Heart right ventricle (tissue), 16 donors: ENCODE data around the gene FBN1. TPM values are rescaled to one million over a fixed set of nuclear protein-coding genes. Genes with fewer than 3 reads are reported as not detected.
A peak's percentile ranks its signal among the peaks of the same experiment; 100 is the strongest.

Experiments used
- ATAC-seq, 8 donors: fragments of 200-7000 bp; cut with Tn5 transposase; one replicate each; pipeline ENCODE4 v1.9.1; 2020; ENCODE audit warnings: mild to moderate bottlenecking in 8 of 8, moderate library complexity in 8 of 8, moderate number of reproducible peaks in 1 of 8
- DNase-seq, 2 donors: peaks; one replicate each; pipeline ENCODE4 v3.0.0-alpha.2; 2020
- H3K27ac ChIP-seq, 10 donors: fragments of 200-600 bp; sonication (generic) in 2 of 10; one replicate each; pipeline versions ENCODE4 v1.5.0 to v1.8.0; 2020 to 2022; ENCODE audit warnings: mild to moderate bottlenecking in 3 of 10
- H3K27me3 ChIP-seq, 7 donors: fragments of 200-600 bp; one replicate each; pipeline ENCODE4 v1.8.0; 2021 to 2022; ENCODE audit warnings: mild to moderate bottlenecking in 2 of 7
- H3K36me3 ChIP-seq, 9 donors: fragments of 200-600 bp; sonication (generic) in 1 of 9; one replicate each; pipeline versions ENCODE4 v1.5.0 to v1.8.0; 2020 to 2022; ENCODE audit warnings: mild to moderate bottlenecking in 2 of 9
- H3K4me1 ChIP-seq, 9 donors: fragments of 200-600 bp; sonication (generic) in 1 of 9; one replicate each; pipeline versions ENCODE4 v1.5.0 to v1.8.0; 2020 to 2022; ENCODE audit warnings: mild to moderate bottlenecking in 4 of 9
- H3K4me3 ChIP-seq, 10 donors: fragments of 200-600 bp; sonication (generic) in 2 of 10; one replicate each; pipeline versions ENCODE4 v1.5.0 to v1.8.0; 2020 to 2022; ENCODE audit warnings: mild to moderate bottlenecking in 7 of 10, moderate library complexity in 2 of 10
- H3K9me3 ChIP-seq, 11 donors: fragments of 200-600 bp in 10 of 11; sonication (generic) in 2 of 11; one replicate each; pipeline versions ENCODE4 v1.5.0 to v1.8.0; 2013 to 2022; ENCODE audit warnings: mild to moderate bottlenecking in 2 of 11, control low read depth in 1 of 11, moderate library complexity in 1 of 11
- CTCF ChIP-seq, 9 donors: fragments of 200-600 bp; sonication (generic) in 2 of 9; IDR thresholded peaks; one replicate each; pipeline versions ENCODE4 v1.5.0 to v1.8.0; 2021 to 2022; ENCODE audit warnings: antibody characterized with exemption in 9 of 9, mild to moderate bottlenecking in 5 of 9, moderate library complexity in 1 of 9
- WGBS, 2 donors: extraction: QIAGEN DNeasy Blood & Tissue Kit; methylation state at CpG; one replicate each; pipeline ENCODE4 v1.1.7; 2013; ENCODE audit warnings: inconsistent platforms in 1 of 2; 5-methylcytosine and 5-hydroxymethylcytosine counted together
- intact Hi-C, 10 donors: fragments of 100-400 bp; cut with DNase I; formaldehyde crosslinking; loops; one replicate each; pipeline versions ENCODE4 v1.11.1 to v1.14.2; 2022
- polyA plus RNA-seq, 2 donors: library from polyadenylated mRNA; stranded (reverse); fragments of 200-250 nt; gene quantifications; one replicate each; pipeline ENCODE4 v1.2.3, GENCODE V29; 2013
- total RNA-seq, 10 donors: library from RNA; stranded (reverse); fragmentation: NEBNext Ultra II Directional in 3 of 10; extraction: Animal tissue kit (Norgen Biotek cat#: 25700) in 3 of 10; gene quantifications; one replicate each; pipeline versions ENCODE4 v1.2.1 to v1.2.4, GENCODE V29; 2021 to 2023
- donor health status: Arrhythmogenic right ventricular cardiomyopathy.
- donor health status: ischemic (EF 13 %, LVEDD 7.1; RV severe dilation, severe dysfunction).
- donor health status: healthy with polysubstance abuse.
- donor health status: DM: no; HTN: yes; CAD: no.
- donor health status: DM: no; HTN: no; CAD: no.
- donor health status: ischemic (EF 25% LVEDD 6.9; RV normal size, moderate dysfunction).
- donor health status: ischemic (EF 25% LVEDD 5.7; RV mildly dilated, moderate dysfunction).
- donor health status: healthy.
- donor health status: DM: yes; HTN: yes; CAD: no.
- donor health status: Ischemic cardiomyopathy.
- donor health status: ischemic (EF 35%, LVEDD 5.7; RV mildly dilated, moderate dysfunction).
- donor health status: nonischemic (EF 11% LVEDD 7.7; RV severe dilation, severe dysfunction).
- donor health status: DM: yes; HTN: yes; CAD: no.
- donor health status: PGD.
- donor health status: ischemic (EF 29% LVEDD 5.4; RV normal size, mild dysfunction).
- donor health status: nonischemic (EF 23%, LVEDD 6.1; RV moderate dilation, normal function).

Gene FBN1
- total and polyA plus RNA-seq, 12 donors: 7.0 to 116 (median 31.1) TPM

GRCh38 chr15:48385031-48385830 is 260.3 kb downstream of the FBN1 start:
- no peak for TF ChIP-seq CTCF (IDR thresholded peaks at IDR 0.05)
- intact Hi-C loops: no loop called here
- WGBS, 2 donors: 55 to 65% methylated on average over 4 of the region's 4 CpGs
- no peak for DNase-seq
- Histone ChIP-seq H3K27ac (peak overlapping the region in 1 of 10 donors; percentile 17), H3K36me3 (no peaks in the 10 kb centered on the region), H3K27me3 (no peaks in the 10 kb centered on the region), H3K9me3 (no peaks in the 10 kb centered on the region), H3K4me3 (no peak overlapping the region), H3K4me1 (peaks cover 0 to 24% (median 7%) of the 10 kb centered on the region in 9 donors)
- ATAC-seq: peak in 3 of 8 donors; percentile 17 to 45 (median 36)

- H3K9me3 ChIP-seq: no peaks in the 10 kb centered on the region
- H3K4me3 ChIP-seq: no peak overlapping the region
- intact Hi-C loops: no loop called here
- no peaks in the 10 kb centered on the region for H3K27me3 ChIP-seq
- peaks cover 0 to 24% (median 7%) of the 10 kb centered on the region in 9 donors for H3K4me1 ChIP-seq
- 79 to 80% methylated on average over 3 of the region's 3 CpGs for WGBS, 2 donors
- no peaks in the 10 kb centered on the region for H3K36me3 ChIP-seq
- ATAC-seq (no peak), DNase-seq (no peak)
- H3K27ac ChIP-seq: peak overlapping the region in 1 of 10 donors; percentile 17
- TF ChIP-seq CTCF (IDR thresholded peaks at IDR 0.05): no peak
These were observed 260.9 kb downstream of the FBN1 start for GRCh38 chr15:48384616-48385015.

- Histone ChIP-seq H3K36me3 (no peaks in the 10 kb centered on the region), H3K27ac (no peak overlapping the region), H3K4me1 (peaks cover 0 to 10% (median under 1%) of the 10 kb centered on the region in 9 donors), H3K27me3 (no peaks in the 10 kb centered on the region), H3K9me3 (no peaks in the 10 kb centered on the region), H3K4me3 (no peak overlapping the region)
- no peak for TF ChIP-seq CTCF (IDR thresholded peaks at IDR 0.05)
- DNase-seq: no peak
- 95 to 97% methylated on average over 2 of the region's 2 CpGs for WGBS, 2 donors
- ATAC-seq: no peak
- intact Hi-C loops: no loop called here
These were observed 262.5 kb downstream of the FBN1 start for GRCh38 chr15:48383031-48383430.

GRCh38 chr15:48381861-48382260 is 263.6 kb downstream of the FBN1 start:
- no peak overlapping the region for H3K27ac ChIP-seq
- 56 to 60% methylated on average over 4 of the region's 4 CpGs for WGBS, 2 donors
- intact Hi-C loops: no loop called here
- H3K4me3 ChIP-seq: no peak overlapping the region
- H3K27me3 ChIP-seq: peaks cover 0 to 2% (median 0%) of the 10 kb centered on the region in 7 donors
- DNase-seq (no peak), ATAC-seq (no peak)
- H3K36me3 ChIP-seq: no peaks in the 10 kb centered on the region
- no peak for TF ChIP-seq CTCF (IDR thresholded peaks at IDR 0.05)
- peaks cover 0 to 9% (median 0%) of the 10 kb centered on the region in 9 donors for H3K4me1 ChIP-seq
- no peaks in the 10 kb centered on the region for H3K9me3 ChIP-seq
